NCI-H2196 (cell line): ENCODE results near the gene CYB5A.

Source experiments
- DNase-seq: peaks from one replicate; lab custom pipeline; 2025; ENCODE audit not compliant: unreplicated experiment; lab: John Stamatoyannopoulos, UW

CYB5A gene

GRCh38 chr18:74219056-74219455 is 72.7 kb downstream of the CYB5A start:
- DNase-seq = no peak

DNA sequence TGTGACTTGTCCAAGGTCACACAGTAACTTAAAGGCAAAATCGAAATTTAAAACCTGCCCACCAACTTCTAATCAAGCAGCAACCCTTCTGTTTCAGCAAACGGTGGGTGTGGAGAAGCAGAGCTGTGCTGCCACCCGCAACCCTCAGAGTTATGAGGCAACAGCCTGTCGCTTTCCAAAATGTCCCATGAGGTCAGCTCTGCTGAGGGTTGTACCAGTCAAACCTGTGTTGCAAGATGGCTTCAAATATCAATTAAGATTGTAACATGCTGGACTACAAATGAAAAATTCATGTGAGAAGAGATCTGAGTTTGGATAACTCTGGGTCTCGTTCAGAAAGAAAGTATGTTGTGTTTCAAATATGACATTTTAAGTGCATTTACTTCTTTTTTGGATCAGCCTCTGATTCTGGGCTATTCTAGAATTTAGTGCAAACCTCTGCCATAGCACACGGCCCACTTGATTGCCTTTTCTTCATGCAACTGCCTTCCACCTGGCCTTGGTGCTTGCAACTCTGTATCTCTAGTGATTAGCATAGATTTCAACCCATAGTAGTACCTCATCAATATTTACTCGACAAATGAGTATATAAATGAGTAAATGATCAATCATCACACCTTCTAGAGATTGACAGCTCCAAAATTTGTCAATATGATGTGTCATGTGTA is 74.2 kb downstream of the CYB5A start:
- no peak for DNase-seq

DNA sequence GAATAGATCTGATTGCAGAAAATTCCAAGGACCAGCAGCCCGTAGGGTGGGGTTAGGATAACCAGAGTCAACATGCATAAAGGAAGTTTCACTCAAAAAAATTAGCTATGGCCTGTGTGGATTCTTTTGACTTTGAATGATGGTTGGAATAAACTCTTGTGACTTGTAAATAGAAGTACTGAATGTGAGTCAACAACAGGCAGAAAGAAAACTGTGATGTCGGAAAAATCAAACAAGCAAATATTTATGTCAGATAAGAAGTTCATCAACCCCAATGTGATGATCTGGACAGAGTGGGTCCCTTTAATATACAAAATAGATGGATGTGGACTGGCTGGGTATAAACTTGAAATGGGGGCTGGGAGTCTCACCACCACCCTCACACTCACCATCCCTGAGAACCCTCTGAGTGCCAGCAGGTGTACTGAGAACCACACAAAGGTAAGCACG is 75.1 kb downstream of the CYB5A start:
- no peak for DNase-seq

DNA sequence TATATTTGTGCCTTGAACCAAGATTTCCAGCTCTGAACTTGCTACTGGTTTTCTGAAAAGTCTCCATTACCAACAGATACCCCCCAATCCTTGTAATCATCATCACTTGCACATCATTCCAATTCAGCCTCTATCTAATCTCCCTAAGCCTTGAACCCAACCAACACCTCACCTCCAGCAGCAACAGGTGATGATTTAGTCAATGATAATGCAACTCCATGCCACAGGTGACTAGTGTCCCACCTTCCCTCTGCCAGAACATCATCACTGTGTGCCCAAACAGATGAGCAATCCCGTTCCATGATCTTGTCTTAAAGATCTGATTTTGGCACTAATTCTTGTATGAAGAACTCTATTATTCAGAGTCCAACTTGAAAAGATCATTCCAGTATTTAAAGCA is 75.9 kb downstream of the CYB5A start:
- DNase-seq = no peak

DNA sequence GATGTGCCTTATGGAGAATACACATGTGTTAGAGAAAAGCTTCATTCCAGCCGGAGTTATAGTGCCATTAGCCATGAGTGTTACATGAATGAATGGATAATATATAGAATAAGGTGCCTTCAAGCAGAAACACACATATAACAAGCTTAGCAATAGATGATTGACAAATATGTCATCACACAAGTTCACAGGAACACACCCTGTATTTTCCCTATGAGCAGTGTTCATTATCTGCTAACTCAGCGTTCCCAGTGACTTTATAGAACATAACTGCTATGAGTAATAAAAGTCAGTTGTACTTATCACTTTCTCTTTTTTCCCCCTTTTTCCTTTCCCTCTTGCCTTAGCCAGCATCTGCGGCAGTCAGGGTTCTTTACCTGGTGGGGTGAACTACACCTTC is 78.3 kb downstream of the CYB5A start:
- no peak for DNase-seq

DNA sequence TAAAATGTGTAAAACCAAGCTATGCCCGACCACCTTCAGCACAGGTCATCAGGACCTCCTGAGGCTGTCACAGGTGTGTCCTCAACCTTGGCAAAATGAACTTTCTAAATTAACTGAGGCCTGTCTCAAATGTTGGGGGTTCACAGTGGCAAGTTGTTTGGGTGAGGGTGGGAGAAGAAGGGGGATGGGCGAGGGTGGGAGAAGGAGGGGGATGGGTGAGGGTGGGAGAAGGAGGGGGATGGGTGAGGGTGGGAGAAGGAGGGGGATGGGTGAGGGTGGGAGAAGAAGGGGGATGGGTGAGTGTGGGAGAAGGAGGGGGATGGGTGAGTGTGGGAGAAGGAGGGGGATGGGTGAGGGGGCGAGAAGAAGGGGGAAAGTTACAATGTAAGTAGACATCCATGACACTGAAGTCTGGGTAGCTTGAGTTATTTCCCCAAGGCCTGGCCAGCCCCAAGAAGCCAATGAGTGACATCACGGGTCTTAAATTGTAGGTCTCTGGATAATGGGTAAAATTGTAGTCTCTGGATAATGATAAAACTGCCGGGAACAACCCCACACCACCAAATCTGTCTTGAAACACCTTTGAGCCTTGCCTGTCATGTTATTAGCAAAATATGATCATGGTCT is 87.1 kb downstream of the CYB5A start:
- no peak for DNase-seq

DNA sequence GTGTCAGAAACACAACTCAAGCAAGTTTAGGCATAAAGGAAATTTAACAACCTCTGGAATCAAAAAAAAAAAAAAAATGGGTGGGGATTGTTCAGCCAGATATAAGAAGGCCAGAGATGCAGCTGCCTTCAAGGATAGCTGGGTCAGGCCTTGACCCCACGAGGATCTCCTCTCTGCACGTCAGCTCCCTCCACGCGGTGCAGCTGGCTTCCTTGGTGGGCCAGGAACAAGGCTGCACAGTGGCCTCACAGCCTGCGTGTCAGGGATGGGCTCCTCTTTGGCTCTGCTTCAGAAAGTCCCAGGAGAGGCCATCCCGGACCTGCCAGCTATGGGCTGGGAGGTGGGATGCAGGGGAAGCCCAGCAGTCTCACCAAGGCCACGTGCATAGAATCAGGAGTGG is 88.0 kb downstream of the CYB5A start:
- DNase-seq = no peak
